GM23338 (cell line): Measurements from ENCODE around the gene CCDC178.

Source experiments
- CREB1 ChIP-seq: fragments of 250-450 bp; sonication (Bioruptor Pico); IDR thresholded peaks from 2 replicates; pipeline ENCODE4 v1.5.0; 2020; ENCODE audit warnings: low read depth, mild to moderate bottlenecking, moderate library complexity
- EZH2 ChIP-seq: fragments of 200-600 bp; sonication (generic); IDR thresholded peaks from one replicate; pipeline ENCODE4 v1.8.0; 2017; ENCODE audit warnings: antibody characterized with exemption, mild to moderate bottlenecking, low read depth; ENCODE audit not compliant: unreplicated experiment
- EZH2phosphoT487 ChIP-seq: fragments of 200-600 bp; sonication (generic); IDR thresholded peaks from one replicate; pipeline ENCODE4 v1.8.1; 2018; ENCODE audit warnings: antibody characterized with exemption; ENCODE audit not compliant: unreplicated experiment
- JUNB ChIP-seq: IDR thresholded peaks from one replicate; pipeline ENCODE4 v1.6.1; 2016; ENCODE audit warnings: antibody characterized with exemption; ENCODE audit not compliant: unreplicated experiment
- NANOG ChIP-seq: IDR thresholded peaks from 2 replicates; pipeline ENCODE4 v1.6.1; 2016; ENCODE audit warnings: antibody characterized with exemption, borderline replicate concordance
- POLR2AphosphoS5 ChIP-seq: IDR thresholded peaks from 2 replicates; pipeline ENCODE4 v1.6.1; 2016; ENCODE audit warnings: antibody characterized with exemption, low read depth
- STAT1 ChIP-seq: IDR thresholded peaks from one replicate; pipeline ENCODE4 v1.6.1; 2016; ENCODE audit warnings: antibody characterized with exemption; ENCODE audit not compliant: unreplicated experiment
- ZNF114 ChIP-seq: fragments of 250-450 bp; sonication (Bioruptor Pico); IDR thresholded peaks from 2 replicates; pipeline ENCODE4 v1.5.0; 2020; ENCODE audit warnings: mild to moderate bottlenecking, moderate library complexity
- ZNF331 ChIP-seq: fragments of 250-450 bp; sonication (Bioruptor Pico); IDR thresholded peaks from 2 replicates; pipeline ENCODE4 v1.5.0; 2020; ENCODE audit warnings: low read depth, mild to moderate bottlenecking, moderate library complexity
- TF ChIP-seq, protein P1 (sequence below), 2 experiments: fragments of 200-600 bp in 1 of 2; sonication (generic) in 1 of 2; conservative IDR thresholded peaks; 2 replicates each; pipeline versions ENCODE4 v1.5.1 to v1.6.1; 2016 to 2017; ENCODE audit warnings: antibody characterized with exemption in 2 of 2, low read depth in 2 of 2, mild to moderate bottlenecking in 2 of 2, moderate library complexity in 1 of 2
- TF ChIP-seq, protein P2 (sequence below): IDR thresholded peaks from one replicate; pipeline ENCODE4 v1.6.1; 2018; ENCODE audit warnings: antibody characterized with exemption; ENCODE audit not compliant: unreplicated experiment
- TF ChIP-seq, protein P3 (sequence below): IDR thresholded peaks from 2 replicates; pipeline ENCODE4 v1.6.1; 2016; ENCODE audit warnings: antibody characterized with exemption

DNA sequence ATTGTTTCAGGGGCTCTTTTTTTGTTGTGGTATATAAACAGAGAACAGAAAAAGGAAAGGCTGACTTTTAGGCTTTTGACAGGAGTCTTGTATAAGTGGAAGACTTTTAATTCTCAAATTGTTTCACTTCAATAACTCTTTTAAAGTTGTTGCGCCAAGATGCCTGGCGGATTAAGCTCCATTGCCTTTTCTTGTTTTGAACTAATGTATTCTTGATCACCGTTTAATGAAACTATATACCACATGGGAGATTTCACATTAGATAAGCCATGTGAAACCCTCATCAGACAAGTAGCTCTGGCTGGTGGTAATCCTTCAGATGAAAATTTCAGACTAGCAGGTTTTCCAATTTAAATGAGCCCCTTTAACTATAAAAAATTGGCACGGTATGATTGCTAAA is 257.4 kb downstream of the CCDC178 start:
- TF ChIP-seq JUNB, result no peak
- TF ChIP-seq, protein P1, sequence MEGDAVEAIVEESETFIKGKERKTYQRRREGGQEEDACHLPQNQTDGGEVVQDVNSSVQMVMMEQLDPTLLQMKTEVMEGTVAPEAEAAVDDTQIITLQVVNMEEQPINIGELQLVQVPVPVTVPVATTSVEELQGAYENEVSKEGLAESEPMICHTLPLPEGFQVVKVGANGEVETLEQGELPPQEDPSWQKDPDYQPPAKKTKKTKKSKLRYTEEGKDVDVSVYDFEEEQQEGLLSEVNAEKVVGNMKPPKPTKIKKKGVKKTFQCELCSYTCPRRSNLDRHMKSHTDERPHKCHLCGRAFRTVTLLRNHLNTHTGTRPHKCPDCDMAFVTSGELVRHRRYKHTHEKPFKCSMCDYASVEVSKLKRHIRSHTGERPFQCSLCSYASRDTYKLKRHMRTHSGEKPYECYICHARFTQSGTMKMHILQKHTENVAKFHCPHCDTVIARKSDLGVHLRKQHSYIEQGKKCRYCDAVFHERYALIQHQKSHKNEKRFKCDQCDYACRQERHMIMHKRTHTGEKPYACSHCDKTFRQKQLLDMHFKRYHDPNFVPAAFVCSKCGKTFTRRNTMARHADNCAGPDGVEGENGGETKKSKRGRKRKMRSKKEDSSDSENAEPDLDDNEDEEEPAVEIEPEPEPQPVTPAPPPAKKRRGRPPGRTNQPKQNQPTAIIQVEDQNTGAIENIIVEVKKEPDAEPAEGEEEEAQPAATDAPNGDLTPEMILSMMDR (conservative IDR thresholded peaks at IDR 0.05; ENCODE audit: low read depth in 2 of 2), result no peak
- no peak for TF ChIP-seq POLR2AphosphoS5
- TF ChIP-seq EZH2phosphoT487, result no peak
- no peak for TF ChIP-seq EZH2
- TF ChIP-seq CREB1, result no peak
- TF ChIP-seq, protein P2, sequence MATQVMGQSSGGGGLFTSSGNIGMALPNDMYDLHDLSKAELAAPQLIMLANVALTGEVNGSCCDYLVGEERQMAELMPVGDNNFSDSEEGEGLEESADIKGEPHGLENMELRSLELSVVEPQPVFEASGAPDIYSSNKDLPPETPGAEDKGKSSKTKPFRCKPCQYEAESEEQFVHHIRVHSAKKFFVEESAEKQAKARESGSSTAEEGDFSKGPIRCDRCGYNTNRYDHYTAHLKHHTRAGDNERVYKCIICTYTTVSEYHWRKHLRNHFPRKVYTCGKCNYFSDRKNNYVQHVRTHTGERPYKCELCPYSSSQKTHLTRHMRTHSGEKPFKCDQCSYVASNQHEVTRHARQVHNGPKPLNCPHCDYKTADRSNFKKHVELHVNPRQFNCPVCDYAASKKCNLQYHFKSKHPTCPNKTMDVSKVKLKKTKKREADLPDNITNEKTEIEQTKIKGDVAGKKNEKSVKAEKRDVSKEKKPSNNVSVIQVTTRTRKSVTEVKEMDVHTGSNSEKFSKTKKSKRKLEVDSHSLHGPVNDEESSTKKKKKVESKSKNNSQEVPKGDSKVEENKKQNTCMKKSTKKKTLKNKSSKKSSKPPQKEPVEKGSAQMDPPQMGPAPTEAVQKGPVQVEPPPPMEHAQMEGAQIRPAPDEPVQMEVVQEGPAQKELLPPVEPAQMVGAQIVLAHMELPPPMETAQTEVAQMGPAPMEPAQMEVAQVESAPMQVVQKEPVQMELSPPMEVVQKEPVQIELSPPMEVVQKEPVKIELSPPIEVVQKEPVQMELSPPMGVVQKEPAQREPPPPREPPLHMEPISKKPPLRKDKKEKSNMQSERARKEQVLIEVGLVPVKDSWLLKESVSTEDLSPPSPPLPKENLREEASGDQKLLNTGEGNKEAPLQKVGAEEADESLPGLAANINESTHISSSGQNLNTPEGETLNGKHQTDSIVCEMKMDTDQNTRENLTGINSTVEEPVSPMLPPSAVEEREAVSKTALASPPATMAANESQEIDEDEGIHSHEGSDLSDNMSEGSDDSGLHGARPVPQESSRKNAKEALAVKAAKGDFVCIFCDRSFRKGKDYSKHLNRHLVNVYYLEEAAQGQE, result no peak
- TF ChIP-seq STAT1, result no peak
- TF ChIP-seq ZNF114 (CRISPR knock-in tag), result no peak
- no peak for TF ChIP-seq NANOG
- TF ChIP-seq, protein P3, sequence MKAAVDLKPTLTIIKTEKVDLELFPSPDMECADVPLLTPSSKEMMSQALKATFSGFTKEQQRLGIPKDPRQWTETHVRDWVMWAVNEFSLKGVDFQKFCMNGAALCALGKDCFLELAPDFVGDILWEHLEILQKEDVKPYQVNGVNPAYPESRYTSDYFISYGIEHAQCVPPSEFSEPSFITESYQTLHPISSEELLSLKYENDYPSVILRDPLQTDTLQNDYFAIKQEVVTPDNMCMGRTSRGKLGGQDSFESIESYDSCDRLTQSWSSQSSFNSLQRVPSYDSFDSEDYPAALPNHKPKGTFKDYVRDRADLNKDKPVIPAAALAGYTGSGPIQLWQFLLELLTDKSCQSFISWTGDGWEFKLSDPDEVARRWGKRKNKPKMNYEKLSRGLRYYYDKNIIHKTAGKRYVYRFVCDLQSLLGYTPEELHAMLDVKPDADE, result no peak
- no peak for TF ChIP-seq ZNF331 (CRISPR knock-in tag)
